Endothelial cell of umbilical vein (primary cell): Measurements from ENCODE around the gene ADAM8. TPM values are rescaled to one million over a fixed set of nuclear protein-coding genes. Genes with fewer than 3 reads are reported as not detected.

Experiments
- BruUV-seq: library from RNA; stranded (reverse); fragments of 400-500 nt; replicated peaks from 2 replicates; lab custom pipeline; 2021; lab: Mats Ljungman, UMichigan
- CTCF ChIA-PET: fragments of 300-600, 350-600 bp; sonication (Branson Sonifier 250); formaldehyde crosslinking; loops from one replicate; lab custom pipeline; 2021; ENCODE audit warnings: antibody characterized with exemption, inconsistent platforms; lab: Charles Lee
- POLR2A ChIA-PET: fragments of 300-600, 350-600 bp; sonication (Branson Sonifier 250); formaldehyde crosslinking; loops from one replicate; lab custom pipeline; 2021; ENCODE audit warnings: antibody characterized with exemption, inconsistent platforms; lab: Charles Lee
- DNase-seq: peaks from one replicate; pipeline ENCODE4 v3.0.0-alpha.2; 2011; ENCODE audit warnings: low read depth, low spot score
- FAIRE-seq: peaks from 2 replicates; lab custom pipeline; 2011; peaks lifted over from hg19 to GRCh38; lab: Jason Lieb, UNC
- H2AFZ ChIP-seq: 2 replicates; pipeline ENCODE4 v1.6.0; 2012; ENCODE audit warnings: low read depth, low read length, control low read depth, inconsistent platforms
- H3K27ac ChIP-seq: 2 replicates; pipeline ENCODE4 v1.5.1; 2011; ENCODE audit warnings: low read depth, mild to moderate bottlenecking, control low read depth, low read length, moderate library complexity; ENCODE audit not compliant: insufficient read depth
- H3K27me3 ChIP-seq, 2 experiments: 2 replicates each; pipeline versions ENCODE4 v1.6.0 to v1.6.1; 2011; ENCODE audit warnings: low read length in 2 of 2, mixed read lengths in 1 of 2; ENCODE audit not compliant: control insufficient read depth in 2 of 2, insufficient read depth in 2 of 2
- H3K36me3 ChIP-seq, 2 experiments: 2 replicates in 1 of 2; 3 replicates in 1 of 2; pipeline ENCODE4 v1.5.1; 2011; ENCODE audit warnings: low read length in 2 of 2, mild to moderate bottlenecking in 1 of 2, moderate library complexity in 1 of 2; ENCODE audit not compliant: control insufficient read depth in 2 of 2, insufficient read depth in 2 of 2; ENCODE audit errors: extremely low read depth in 1 of 2
- H3K4me1 ChIP-seq: 3 replicates; pipeline ENCODE4 v1.5.1; 2011; ENCODE audit warnings: mild to moderate bottlenecking, low read length; ENCODE audit not compliant: control insufficient read depth, insufficient read depth; ENCODE audit errors: extremely low read depth
- H3K4me2 ChIP-seq: 2 replicates; pipeline ENCODE4 v1.6.1; 2011; ENCODE audit warnings: low read length, control low read depth, mixed read lengths; ENCODE audit not compliant: insufficient read depth
- H3K4me3 ChIP-seq, 3 experiments: fragments of 200-600 bp in 1 of 3; sonication (generic), shearing (Covaris generic) in 1 of 3; replicated peaks in 1 of 3; 2 replicates each; pipeline ENCODE4 v1.5.1; 2011 to 2016; ENCODE audit warnings: control low read depth in 3 of 3, low read length in 3 of 3, mild to moderate bottlenecking in 2 of 3, inconsistent platforms in 1 of 3, low read depth in 1 of 3, moderate library complexity in 1 of 3; ENCODE audit not compliant: insufficient read depth in 1 of 3
- H3K79me2 ChIP-seq: 2 replicates; pipeline ENCODE4 v1.6.0; 2012; ENCODE audit warnings: low read length, inconsistent platforms; ENCODE audit not compliant: control insufficient read depth, insufficient read depth
- H3K9ac ChIP-seq: replicated peaks from 2 replicates; pipeline ENCODE3; 2011; ENCODE audit warnings: low read length, control low read depth; ENCODE audit not compliant: insufficient read depth; ENCODE audit errors: extremely low read depth
- H3K9me1 ChIP-seq: replicated peaks from 3 replicates; pipeline ENCODE4 v1.6.0; 2011; ENCODE audit warnings: mild to moderate bottlenecking, low read length; ENCODE audit not compliant: control insufficient read depth, insufficient read depth; ENCODE audit errors: extremely low read depth
- H3K9me3 ChIP-seq: replicated peaks from 2 replicates; pipeline ENCODE4 v1.5.1; 2012; ENCODE audit warnings: low read length, inconsistent platforms; ENCODE audit not compliant: control insufficient read depth, insufficient read depth
- H4K20me1 ChIP-seq: replicated peaks from 2 replicates; pipeline ENCODE3; 2011; ENCODE audit warnings: mild to moderate bottlenecking, low read length; ENCODE audit not compliant: control insufficient read depth, insufficient read depth; ENCODE audit errors: extremely low read depth
- CTCF ChIP-seq, 2 donors: IDR thresholded peaks; 1 replicate in 1 of 2; 2 replicates in 1 of 2; pipeline ENCODE4 v1.5.1; 2011; ENCODE audit warnings: low read length in 2 of 2, mild to moderate bottlenecking in 2 of 2, moderate library complexity in 2 of 2, control low read depth in 1 of 2, inconsistent platforms in 1 of 2, low read depth in 1 of 2; ENCODE audit not compliant: insufficient read depth in 1 of 2; ENCODE audit errors: extremely low read depth in 1 of 2
- EZH2 ChIP-seq: IDR thresholded peaks from 2 replicates; pipeline ENCODE4 v1.6.1; 2012; ENCODE audit warnings: borderline replicate concordance, low read depth, mild to moderate bottlenecking, moderate library complexity, low read length, inconsistent platforms; ENCODE audit not compliant: severe bottlenecking
- FOS ChIP-seq: IDR thresholded peaks from 2 replicates; pipeline ENCODE4 v1.6.1; 2011; ENCODE audit warnings: mild to moderate bottlenecking, low read length, moderate library complexity, borderline replicate concordance; ENCODE audit not compliant: insufficient read depth
- GATA2 ChIP-seq: IDR thresholded peaks from 2 replicates; pipeline ENCODE4 v1.7.0; 2011; ENCODE audit warnings: low read depth, mild to moderate bottlenecking, moderate library complexity, mixed read lengths, low read length; ENCODE audit not compliant: insufficient read length, insufficient read depth
- MAX ChIP-seq: IDR thresholded peaks from 2 replicates; pipeline ENCODE4 v1.6.1; 2011; ENCODE audit not compliant: insufficient read depth, insufficient read length
- POLR2A ChIP-seq: IDR thresholded peaks from 2 replicates; pipeline ENCODE4 v1.6.1; 2012; ENCODE audit warnings: low read depth, mild to moderate bottlenecking, control low read depth, low read length
- POLR2AphosphoS5 ChIP-seq: IDR thresholded peaks from 2 replicates; pipeline ENCODE4 v1.6.1; 2012; ENCODE audit warnings: low read depth, mild to moderate bottlenecking, control low read depth, low read length, moderate library complexity; ENCODE audit not compliant: insufficient read depth
- dilution Hi-C: fragments of 300-500 bp; cut with MboI; formaldehyde crosslinking; loops from one replicate; pipeline ENCODE4 v1.15.0; 2019; ENCODE audit warnings: low sequenced_read_pairs; ENCODE audit not compliant: extremely low pct_ligation_motif_present
- intact Hi-C: fragments of 100-400 bp; cut with micrococcal nuclease; formaldehyde crosslinking; loops from one replicate; pipeline ENCODE4 v1.10.0; 2022
- polyA plus RNA-seq, 4 experiments: library from polyadenylated mRNA; depleted of rRNA in 3 of 4; stranded (reverse) in 3 of 4; unstranded in 1 of 4; fragments of >200 nt; gene quantifications; 2 replicates each; pipeline versions ENCODE4 v1.2.1 to v1.2.3, GENCODE V29; 2011 to 2012; ENCODE audit warnings: missing spikeins in 1 of 4
- total RNA-seq: library from RNA; stranded (reverse); gene quantifications from 2 replicates; pipeline ENCODE4 v1.2.3, GENCODE V29; 2021

Gene ADAM8
- total and polyA plus RNA-seq, 2 donors (not counting 3 experiments of a cell fraction or from before 2014, with no cell fraction given) = 0.51 to 0.55 TPM

- Histone ChIP-seq H3K36me3 (no peaks in the 10 kb centered on the region), H3K27ac (no peak within 1 kb of the TSS), H3K4me2 (no peak within 1 kb of the TSS), H3K4me3 (no peak within 1 kb of the TSS), H3K4me1 (no peaks in the 10 kb centered on the region), H3K9me3 (no peaks in the 10 kb centered on the region), H3K27me3 (peaks cover 28 to 43% of the 10 kb centered on the region in 2 experiments), H3K79me2 (no peaks in the 10 kb centered on the region), H3K9me1 (no peaks in the 10 kb centered on the region), H4K20me1 (no peaks in the 10 kb centered on the region), H3K9ac (no peak within 1 kb of the TSS), H2AFZ (no peak within 1 kb of the TSS)
- DNase-seq = no peak
- ChIA-PET POLR2A (no interaction called here), CTCF (no interaction called here)
- BruUV-seq = no TSS peak
- dilution Hi-C loops (no loop called here), intact Hi-C loops (no loop called here)
- no peak for FAIRE-seq
- TF ChIP-seq EZH2 = peak; percentile 65
- no peak for TF ChIP-seq GATA2
Measured at GRCh38 chr10:133237588-133238465, 38.8 kb downstream of the ADAM8 start, which contains the start of gene VENTX. VENTX (plus strand) TSS chr10:133237855; CDS start chr10:133237915, 60 bp downstream.

- Histone ChIP-seq H3K4me3 (no peak overlapping the region), H3K9ac (no peak overlapping the region), H3K4me1 (no peaks in the 10 kb centered on the region), H3K79me2 (no peaks in the 10 kb centered on the region), H3K9me1 (no peaks in the 10 kb centered on the region), H2AFZ (no peak overlapping the region), H3K4me2 (no peak overlapping the region), H3K27ac (no peak overlapping the region), H3K27me3 (peaks cover 30 to 46% of the 10 kb centered on the region in 2 experiments), H4K20me1 (no peaks in the 10 kb centered on the region), H3K9me3 (no peaks in the 10 kb centered on the region), H3K36me3 (no peaks in the 10 kb centered on the region)
- intact Hi-C loops (no loop called here), dilution Hi-C loops (no loop called here)
- DNase-seq (no peak), FAIRE-seq (no peak)
- BruUV-seq = no TSS peak
- CTCF ChIA-PET = no interaction called here
- TF ChIP-seq GATA2 (no peak), FOS (no peak), POLR2AphosphoS5 (no peak), EZH2 (peak; percentile 58), MAX (no peak), POLR2A (no peak), CTCF (IDR thresholded peaks at IDR 0.05; ENCODE audit: extremely low read depth in 1 of 2, insufficient read depth in 1 of 2, low read depth in 1 of 2, low read length in 2 of 2) (no peak)
- POLR2A ChIA-PET = no interaction called here
Measured at GRCh38 chr10:133237241-133237587, 39.5 kb downstream of the ADAM8 start.
